ENCODE measurements around the gene PRCD.

The PRCD gene

DNA sequence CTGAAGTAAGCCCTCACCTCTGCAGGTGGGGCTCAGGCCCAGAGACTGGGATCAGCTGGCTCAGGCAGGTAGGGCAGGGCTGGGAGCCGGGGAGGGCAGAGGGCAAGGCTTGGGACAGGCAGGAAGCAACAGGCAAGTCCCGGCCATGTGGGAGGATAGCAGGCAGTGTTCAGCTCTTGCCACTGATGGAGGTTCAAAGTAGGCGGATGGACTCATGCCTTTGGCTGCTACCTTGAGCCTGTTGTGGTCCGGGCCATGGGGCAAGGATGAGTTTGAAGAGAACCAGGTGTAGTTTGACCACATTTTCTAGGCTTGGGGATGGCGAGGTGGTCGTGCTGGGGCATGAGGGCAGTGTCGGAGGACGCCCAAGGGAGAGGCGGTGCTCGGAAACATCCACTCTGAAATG is 2.7 kb downstream of the PRCD start:
- DNase-seq: no peak

DNA sequence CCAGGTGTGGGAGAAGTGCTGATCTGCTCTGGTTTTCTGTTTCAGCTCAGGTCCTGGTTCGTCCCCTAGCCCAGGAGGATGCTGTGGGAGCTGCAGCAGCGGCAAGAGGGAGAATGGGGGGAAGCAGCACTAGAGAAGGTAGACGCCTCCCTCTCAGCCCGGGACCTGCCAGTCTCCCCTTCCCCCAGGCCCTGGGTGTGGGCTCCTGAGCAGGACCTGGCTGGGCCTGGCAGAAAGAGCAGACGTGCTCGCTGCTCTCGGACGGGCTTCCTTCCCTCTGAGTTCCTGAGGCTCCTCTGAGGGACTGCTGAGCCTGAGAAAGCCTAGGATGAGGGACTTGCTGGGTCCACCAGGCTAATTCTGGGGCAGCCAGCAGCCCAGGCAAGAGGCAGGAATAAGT is 3.1 kb downstream of the PRCD start:
- no peak for DNase-seq

DNA sequence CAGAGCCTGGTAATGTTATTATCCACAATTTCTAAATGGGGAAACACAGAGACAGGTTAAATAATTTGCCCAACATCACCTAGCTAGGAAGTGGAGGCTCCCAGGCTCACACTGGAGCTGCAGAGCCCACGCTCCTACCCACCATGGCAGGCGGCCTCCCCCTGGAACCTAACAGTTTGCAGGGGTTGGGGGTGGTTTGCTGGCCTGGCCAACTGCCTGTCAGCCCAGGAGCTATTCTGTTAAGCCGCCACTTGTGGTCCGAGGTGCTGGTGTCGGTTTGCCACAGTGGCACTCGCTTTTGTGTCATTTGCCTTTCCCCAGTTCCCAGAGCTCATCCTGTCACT is 3.6 kb downstream of the PRCD start:
- DNase-seq: peak in 1 of 2 experiments; percentile 70

DNA sequence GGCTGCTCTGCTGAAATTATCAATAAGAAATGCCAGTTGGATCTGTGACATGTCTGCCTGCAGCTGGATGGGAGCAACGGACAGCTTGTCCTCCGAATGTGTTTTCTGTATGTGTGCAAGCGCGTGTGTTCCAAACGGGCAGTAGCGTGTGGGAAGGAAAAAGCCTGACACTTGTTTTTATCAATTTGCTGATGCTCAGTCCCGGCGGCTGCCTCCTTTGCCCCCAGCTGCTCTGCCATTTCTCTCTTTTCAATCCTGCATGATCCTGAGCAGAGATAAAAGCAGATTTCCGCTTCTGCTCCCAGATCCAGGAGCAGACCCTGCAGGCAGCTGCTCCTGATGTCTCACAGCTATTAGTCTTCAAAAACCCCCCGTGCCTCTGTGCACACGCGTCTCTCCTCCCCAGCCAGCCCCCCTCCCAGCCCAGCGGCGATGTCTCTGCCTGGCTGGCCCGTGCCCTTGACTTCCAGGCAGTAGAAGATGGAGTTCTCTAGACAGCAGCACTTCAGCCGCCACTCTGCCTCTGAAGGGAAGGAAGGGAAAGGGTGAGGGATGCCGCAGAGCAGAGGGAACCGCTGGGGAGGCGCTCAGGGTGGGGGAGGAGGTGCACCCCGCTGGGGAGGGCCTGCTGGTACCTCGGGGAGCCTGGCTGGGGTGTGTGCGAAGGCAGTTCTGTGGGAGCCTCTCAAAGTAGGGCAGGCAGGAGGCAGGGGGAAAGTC is 4.1 kb downstream of the PRCD start:
- DNase-seq: peak; percentile 62 to 71

DNA sequence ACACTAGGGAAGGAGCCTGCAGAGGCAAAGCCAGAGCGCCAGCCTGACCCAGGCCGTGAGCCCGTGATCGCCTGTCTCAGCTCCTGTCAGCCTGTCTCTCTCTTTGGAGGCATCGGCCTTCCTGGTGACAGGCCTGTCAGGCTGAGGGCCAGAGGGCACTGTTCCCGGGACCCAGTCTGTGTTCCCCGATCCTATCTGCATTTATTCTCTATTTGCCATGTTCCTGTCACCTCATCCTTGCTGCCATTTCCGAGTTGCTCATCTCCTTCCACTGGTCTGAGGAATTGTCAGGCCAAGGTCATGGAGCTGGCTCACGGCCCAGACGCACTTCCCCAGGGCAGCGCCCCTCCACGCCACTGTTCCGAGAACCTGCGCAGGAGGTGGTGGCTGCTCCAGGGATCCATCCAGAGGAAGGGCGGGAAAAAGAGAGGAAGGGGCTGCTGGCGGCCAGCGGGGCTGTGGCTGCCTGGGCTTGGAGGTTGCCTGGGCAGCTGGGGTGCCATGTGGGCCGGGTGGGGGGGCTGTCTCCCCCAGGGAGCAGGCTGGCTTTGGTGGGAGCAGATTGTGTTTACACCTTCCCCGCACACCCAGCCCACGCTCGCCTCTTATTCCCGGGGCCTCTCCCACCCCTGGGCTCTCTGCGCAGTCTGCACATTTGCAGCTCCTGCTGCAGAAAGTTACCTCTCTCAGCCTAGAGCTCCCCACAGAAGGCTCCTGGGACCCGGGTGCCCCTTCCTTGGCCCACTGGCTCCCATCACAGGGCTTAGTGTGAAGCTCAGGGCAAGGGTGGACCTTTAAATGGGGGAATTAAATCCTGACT is 4.9 kb downstream of the PRCD start:
- DNase-seq: peak in 1 of 2 experiments; percentile 59

DNA sequence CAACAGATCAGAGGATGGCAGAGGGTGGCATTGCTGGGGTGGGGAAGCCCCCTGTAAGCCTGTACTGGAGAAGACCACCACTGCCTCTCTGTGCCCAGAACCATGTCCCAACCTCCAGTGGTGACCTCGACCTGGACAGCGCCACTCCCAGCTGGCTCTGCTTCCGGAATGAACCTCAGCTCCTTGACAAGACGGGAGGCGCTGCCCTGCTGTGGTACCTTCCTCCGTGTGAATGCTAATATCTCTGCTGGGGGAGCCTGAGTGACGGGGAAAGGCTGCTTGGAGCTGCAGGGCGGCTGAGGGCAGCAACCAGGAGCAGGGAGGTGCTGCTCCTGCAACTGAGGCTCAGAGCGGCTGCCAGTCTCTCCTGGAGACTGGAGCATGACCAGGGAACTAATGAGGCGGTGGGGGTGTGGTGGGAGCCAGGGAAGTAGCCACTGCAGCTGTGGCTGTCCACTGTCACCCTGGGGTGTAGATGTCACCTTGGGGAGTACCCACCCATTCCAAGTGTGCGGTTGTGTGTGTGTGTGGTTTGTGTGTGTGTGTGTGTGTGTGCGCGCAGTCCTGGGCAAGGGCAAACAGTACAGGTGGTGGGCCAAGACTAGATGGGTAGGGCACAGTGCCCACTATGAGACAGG is 6.2 kb downstream of the PRCD start:
- no peak for DNase-seq

DNA sequence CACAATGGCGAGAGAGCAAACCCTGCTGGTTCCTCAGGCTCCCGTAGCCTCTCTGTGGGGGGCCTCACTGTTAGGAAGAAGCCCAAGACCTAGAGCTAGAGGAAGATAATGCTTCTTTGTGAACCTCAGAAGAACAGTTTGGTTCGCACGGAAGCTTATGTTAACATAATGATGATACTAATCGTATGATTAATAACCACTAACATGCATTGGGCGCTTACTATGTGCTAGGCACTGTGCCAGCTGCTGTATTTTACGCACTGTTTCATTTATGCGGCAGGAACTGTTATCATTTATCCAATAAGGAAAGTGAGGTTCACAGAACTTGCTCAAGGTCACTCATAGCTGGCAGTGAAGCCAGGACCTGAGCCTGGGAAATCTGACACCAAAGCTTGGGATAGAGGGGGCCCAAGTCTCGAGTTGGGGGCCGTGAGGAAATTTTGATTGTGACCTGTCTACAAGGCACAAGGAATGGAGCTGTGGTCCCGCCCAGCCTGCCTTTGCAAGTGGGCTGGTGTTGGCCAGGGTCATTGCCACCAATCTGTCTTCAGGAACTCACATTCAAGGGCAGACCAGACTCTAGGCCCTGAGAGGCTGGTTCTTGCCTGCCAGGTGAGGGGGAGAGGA is 6.8 kb downstream of the PRCD start:
- no peak for DNase-seq

DNA sequence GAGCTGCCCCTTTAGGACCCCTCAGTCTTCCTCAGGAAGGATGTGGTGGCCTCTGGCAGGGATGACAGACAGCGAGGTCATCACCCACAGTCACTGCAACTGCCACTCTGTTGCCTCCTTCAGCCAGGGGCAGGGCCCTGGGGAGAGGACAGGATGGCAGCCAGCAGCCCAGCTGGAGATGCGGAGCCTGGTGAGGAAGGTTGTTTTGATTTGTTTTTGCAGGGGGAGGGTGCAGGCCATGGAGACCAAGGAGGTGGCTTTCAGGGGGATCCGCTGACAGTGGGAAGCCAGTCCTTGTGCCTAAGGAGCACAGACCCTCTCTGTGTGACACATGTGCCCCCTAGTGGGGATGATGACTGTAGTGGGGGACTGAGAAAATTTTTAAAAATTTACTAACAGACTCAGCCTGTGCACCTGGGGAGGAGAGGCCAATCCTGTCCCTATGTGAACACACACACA is 7.4 kb downstream of the PRCD start:
- DNase-seq: peak; percentile 93

DNA sequence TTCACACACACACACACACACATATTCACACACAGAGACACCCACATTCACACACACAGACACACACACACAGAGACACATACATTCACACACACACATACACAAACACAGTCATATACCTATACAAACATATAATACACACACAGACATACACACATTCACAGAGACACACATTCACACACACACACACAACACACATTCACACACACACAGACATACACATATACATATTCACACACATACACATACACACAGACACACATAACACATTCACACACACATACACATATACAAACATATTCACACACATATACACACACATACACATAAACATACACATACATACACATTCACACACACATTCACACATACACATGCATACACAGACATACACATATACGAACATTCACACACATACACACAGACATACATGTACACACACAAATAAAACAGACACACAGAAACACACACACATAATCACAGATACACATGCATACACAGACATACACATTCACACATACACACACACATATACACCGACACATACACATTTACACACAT is 7.9 kb downstream of the PRCD start:
- DNase-seq: no peak

DNA sequence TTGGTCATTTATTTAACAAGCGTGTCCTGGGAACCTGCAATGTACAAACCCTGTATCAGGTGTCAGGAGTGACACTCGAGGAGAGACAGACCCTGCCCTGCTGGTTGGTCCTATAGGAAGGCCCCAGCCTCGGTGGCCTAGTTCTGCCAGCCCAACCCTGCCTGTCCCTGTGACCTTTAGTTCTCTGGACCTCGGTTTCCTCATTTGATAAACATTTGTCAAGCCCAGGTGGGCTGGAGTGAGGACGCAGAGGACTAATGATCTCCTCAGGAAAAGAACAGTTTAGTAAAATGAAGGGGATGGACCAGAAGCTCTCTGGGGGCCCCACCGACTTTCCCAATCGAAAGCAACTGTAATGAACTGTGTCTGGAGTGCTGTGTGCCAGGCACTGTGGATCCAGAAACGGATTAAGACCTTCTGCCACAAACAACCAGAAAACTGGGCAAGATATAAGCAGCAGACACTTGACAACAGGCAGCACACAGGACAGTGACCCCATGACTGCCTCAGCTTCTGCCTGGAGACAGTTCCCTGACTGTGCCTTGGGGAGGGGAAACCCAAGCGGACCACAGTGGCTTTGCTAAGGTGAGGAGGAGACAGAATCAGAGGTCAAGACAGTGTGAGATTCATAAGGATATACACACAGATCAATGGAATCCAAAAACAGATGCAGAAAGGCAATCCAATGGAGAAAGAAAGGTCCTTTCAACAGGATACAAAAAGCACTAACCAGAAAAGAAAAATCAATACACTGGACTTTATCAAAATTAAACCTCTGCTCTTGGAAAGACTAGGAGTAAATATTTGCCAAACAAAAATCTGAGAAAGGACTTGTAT is 8.8 kb downstream of the PRCD start:
- no peak for DNase-seq

DNA sequence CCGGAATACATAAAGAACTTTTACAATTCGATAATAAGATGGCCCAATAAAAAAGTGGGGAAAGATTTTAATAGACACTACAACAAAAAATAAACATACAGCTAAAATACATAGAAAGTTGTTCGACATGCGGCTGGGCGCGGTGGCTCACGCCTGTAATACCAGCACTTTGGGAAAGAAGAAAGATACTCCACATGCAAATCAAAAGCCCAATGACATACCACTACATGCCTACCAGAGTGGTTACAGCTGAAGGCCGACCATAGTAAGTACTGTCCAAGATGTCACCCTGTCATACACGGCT is 9.3 kb downstream of the PRCD start:
- no peak for DNase-seq

DNA sequence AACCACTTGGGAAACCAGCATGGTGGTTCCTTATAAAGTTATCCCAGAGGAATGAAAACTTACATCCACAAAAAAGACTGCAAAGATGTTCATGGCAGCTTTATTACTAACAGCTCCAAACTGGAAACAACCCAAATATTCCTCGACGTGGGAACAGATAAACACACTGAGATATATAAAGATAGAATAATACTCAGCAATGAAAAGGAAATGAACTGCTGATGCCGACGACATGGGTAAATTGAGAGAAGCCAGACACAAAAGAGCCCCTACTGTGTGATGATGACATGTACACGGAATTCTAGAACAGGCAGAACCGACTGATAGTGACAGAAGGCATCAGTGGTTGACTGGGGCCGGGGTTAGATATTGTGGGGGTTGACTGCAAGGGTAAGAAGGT is 9.7 kb downstream of the PRCD start:
- DNase-seq: no peak

DNA sequence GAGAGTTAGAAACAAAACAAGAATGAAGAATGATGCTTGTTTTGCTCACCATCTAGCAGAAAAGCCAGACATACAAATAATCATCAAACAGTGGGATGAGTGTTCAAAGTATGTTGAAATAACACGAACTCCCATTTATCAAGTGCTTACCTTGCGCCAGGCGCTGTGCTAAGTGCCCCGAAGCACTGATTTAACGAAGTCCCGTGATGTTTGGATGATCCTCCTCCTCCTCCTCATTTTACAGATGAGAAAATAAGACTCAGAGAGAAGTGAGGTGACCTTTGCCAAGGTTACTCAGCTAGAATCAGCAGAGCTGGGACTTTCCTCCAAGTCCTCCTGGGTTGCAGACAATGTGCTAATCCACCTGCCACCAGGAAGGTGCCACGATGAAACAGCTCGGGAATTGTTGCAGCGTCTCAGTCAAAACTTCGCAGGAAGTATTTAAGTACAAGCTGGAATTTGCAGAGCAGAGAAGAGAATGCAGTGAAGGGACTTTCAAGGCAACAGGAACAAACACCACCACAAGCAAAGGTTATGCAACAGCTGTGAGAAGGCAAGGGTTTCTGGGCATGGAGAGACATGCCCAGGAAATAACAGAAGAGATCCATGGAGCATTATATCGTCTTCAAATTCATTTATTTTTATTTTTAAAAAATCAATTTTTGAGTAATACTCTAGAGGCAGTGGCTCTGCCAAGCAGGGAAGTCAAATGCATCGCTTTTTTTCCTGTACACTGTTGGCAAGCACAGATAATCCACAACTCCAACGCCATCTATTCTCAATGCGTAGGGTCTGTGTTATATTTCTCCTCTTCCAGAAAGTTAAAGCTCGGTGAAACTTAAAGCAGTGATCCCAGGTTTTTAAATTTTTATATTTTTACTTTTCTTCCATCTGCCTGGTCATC is 11.1 kb downstream of the PRCD start:
- DNase-seq: no peak

DNA sequence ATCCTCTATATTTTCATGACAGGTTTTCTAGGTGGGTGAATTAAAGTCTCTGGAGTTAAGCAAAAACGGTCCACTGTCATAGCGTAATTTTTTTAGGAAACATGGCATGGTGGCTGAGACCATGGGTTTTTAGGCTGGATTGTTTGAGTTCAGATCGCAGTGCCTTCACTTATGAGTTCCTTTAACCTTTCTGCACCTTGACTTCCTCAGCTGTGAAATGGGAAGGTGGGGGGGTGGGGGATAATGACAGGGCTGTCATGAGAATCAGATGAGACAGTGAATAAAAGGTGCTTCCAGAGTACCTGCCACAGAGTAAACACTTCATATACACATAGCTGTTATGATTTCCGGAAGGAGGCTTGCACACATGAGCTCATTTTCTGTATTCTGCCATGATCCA is 11.8 kb downstream of the PRCD start:
- DNase-seq: no peak

DNA sequence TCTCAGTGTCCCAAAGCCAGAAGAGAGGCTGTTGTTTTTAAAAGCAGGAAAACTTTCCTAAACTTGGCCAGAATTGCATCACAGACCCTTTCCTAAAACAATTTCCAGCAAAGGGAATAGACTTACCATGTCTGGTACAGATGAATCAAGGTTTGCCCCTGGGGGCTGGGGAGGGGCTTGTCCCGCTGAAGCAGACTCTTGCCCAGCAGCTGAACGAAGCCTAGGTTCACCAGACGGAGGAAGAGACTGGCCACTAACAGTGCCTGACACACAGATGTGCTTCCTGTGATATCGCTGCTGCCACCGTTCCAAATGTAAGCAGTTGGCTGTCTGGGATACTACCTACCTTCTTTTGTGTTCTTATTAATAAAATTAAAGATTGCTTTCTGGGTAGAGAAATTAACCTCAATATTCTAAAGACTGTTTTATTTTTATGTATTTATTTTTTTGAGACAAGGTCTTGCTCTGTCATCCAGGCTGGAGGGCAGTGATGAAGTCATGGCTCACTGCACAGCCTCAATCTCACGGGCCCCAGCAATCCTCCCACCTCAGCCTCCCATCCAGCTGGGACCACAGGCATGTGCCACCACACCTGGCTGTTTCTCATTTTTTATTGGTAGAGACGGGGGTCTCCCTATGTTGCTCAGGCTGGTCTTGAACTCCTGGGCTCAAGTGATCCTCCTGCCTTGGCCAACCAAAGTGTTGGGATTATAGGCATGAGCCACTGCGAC is 13.5 kb downstream of the PRCD start:
- no peak for DNase-seq

DNA sequence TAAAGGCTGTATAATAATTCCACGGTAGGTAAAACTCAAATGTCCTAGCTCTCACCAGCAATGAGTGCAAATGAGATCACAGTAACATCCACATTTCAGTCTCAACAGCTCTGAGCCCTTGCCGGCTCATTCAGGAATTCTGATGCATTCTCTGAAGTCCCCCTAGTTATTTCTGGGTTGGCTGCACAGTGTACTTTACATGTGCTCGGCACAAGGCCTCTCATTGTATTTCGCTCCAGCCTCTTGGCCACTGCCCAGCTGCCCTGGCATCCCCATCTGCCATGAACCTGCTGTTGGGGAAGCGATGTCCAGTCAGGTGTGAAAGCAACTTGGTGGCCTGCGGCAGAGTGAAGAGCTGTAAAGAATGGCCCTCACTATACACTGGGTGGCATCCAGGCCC is 14.3 kb downstream of the PRCD start:
- DNase-seq: peak in 1 of 2 experiments; percentile 59

DNA sequence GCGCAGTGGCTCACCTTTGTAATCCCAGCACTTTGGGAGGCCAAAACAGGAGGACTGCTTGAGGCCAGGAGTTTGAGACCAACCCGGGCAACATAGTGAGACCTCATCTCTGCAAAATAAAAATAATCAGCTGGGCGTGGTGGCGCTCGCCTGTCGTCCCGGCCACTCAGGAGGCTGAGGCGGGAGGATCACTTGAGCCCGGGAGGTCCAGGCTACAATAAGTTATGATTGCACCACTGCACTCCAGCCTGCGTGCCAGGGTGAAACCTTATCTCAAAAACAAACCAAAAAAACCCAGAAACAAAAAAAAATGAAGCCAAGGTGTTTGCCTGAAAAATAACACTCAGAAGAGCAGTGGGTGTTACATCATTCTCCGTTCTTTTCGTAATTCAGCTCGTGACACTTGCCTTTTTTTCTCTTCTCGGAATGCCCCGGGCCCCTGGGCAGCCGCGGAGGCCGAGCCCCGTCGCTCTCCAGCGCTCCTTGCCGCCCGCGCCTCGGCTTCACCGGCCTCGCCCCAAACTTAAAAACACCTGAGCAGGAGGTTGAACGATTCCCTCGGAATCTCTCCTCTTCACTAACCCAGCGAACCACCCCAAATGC is 17.0 kb downstream of the PRCD start:
- DNase-seq: no peak

DNA sequence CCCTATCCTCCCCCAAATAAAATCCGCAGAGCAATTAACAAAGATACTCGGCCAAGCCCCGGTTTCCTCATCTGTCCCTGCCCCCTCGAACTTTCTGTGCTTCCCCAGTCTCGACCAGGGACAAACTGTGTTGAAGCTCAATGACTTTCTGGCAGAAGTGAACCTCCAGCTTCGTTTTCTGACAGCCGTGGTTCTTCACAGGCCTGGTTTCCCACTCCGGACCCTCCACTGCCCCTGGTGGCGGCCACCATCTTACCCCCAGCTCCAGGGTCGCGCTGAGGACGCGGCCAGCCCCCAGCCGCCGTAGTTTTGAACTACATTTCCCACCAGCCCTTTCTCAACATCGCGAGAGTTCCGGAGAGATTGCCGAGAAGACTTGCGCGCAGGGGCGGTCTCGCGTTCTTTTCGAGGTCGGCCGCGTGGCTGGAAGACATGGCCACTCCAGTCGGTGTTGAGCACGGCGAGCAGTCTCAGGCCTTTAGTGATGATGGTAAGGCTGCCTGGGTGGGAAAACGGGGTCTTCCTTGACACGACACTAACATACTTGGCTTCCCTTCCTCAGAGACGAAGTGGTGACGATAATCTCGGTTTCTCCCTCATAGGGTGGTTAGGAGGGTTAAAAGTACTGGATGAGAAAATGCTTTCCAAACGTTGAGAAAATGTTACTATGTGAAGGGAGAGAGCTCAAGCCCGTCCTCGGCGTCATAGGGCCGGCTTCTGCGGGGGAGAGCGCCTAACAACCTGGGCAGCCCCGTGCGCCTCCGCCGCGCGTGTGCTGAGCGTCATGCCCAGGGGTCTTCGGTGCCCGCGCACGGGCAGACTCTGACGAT is 17.7 kb downstream of the PRCD start:
- peak; percentile 100 for DNase-seq

Measured in NCI-H524 (cell line).